HUDEP-2 (cell line): ENCODE data around the gene QSOX1.
A peak's percentile ranks its signal among the peaks of the same experiment; 100 is the strongest.

Source experiments
- DNase-seq, 76 experiments: peaks; one replicate each; lab custom pipeline; 2025; ENCODE audit not compliant: unreplicated experiment in 76 of 76; lab: John Stamatoyannopoulos, UW

The QSOX1 gene

GRCh38 chr1:180247580-180247979 lies 92.9 kb downstream of the QSOX1 start:
- DNase-seq, result no peak

GRCh38 chr1:180248176-180248575 lies 93.5 kb downstream of the QSOX1 start:
- no peak for DNase-seq

- peak in 19 of 76 experiments; percentile 2 to 50 (median 19) for DNase-seq
Observed at GRCh38 chr1:180248731-180249681, 94.3 kb downstream of the QSOX1 start.

- DNase-seq, result no peak
Observed at GRCh38 chr1:180249725-180250498, 95.2 kb downstream of the QSOX1 start.

GRCh38 chr1:180250499-180250770 lies 95.8 kb downstream of the QSOX1 start:
- no peak for DNase-seq

GRCh38 chr1:180250883-180251509 lies 96.3 kb downstream of the QSOX1 start:
- no peak for DNase-seq

GRCh38 chr1:180251526-180252305 lies 97.0 kb downstream of the QSOX1 start:
- no peak for DNase-seq

GRCh38 chr1:180252638-180253536 lies 98.2 kb downstream of the QSOX1 start:
- peak in 64 of 76 experiments; percentile 11 to 86 (median 55) for DNase-seq
